H9 (cell line): Measurements from ENCODE around the gene MKX. TPM values are rescaled to one million over a fixed set of nuclear protein-coding genes. Genes with fewer than 3 reads are reported as not detected.

Source experiments
- DNase-seq: peaks from one replicate; pipeline ENCODE4 v3.0.0-alpha.2; 2017
- H2AFZ ChIP-seq: one replicate; pipeline ENCODE4 v1.6.1; 2013; ENCODE audit warnings: mild to moderate bottlenecking, low read length, control low read depth, moderate library complexity
- H2AK5ac ChIP-seq: 2 replicates; pipeline ENCODE4 v1.6.1; 2013; ENCODE audit warnings: low read length, control low read depth, mixed read lengths; ENCODE audit not compliant: insufficient read length
- H2BK120ac ChIP-seq: one replicate; pipeline ENCODE4 v1.6.1; 2013; ENCODE audit warnings: low read depth, mild to moderate bottlenecking, low read length, control low read depth, inconsistent platforms; ENCODE audit not compliant: poor library complexity, severe bottlenecking
- H2BK12ac ChIP-seq: 2 replicates; pipeline ENCODE4 v1.6.1; 2013; ENCODE audit warnings: low read length, control low read depth, mixed read lengths, low read depth; ENCODE audit not compliant: insufficient read length
- H2BK15ac ChIP-seq: 2 replicates; pipeline ENCODE4 v1.6.1; 2013; ENCODE audit warnings: low read depth, low read length, control low read depth
- H2BK20ac ChIP-seq: one replicate; pipeline ENCODE4 v1.6.1; 2013; ENCODE audit warnings: low read depth, mild to moderate bottlenecking, low read length, control low read depth, inconsistent platforms; ENCODE audit not compliant: poor library complexity, severe bottlenecking
- H2BK5ac ChIP-seq: 2 replicates; pipeline ENCODE4 v1.6.1; 2013; ENCODE audit warnings: low read length, control low read depth, mixed read lengths; ENCODE audit not compliant: insufficient read length
- H3K14ac ChIP-seq: 2 replicates; pipeline ENCODE4 v1.6.1; 2013; ENCODE audit warnings: low read length, control low read depth; ENCODE audit not compliant: insufficient read depth
- H3K18ac ChIP-seq: 2 replicates; pipeline ENCODE4 v1.6.1; 2013; ENCODE audit warnings: low read depth, mild to moderate bottlenecking, mixed read lengths, low read length, control low read depth; ENCODE audit not compliant: insufficient read length
- H3K23ac ChIP-seq: 2 replicates; pipeline ENCODE4 v1.6.1; 2013; ENCODE audit warnings: low read length, control low read depth, mixed read lengths, low read depth; ENCODE audit not compliant: insufficient read length
- H3K23me2 ChIP-seq: 2 replicates; pipeline ENCODE4 v1.6.1; 2013; ENCODE audit warnings: low read depth, mild to moderate bottlenecking, mixed read lengths, low read length, control low read depth; ENCODE audit not compliant: insufficient read length, poor library complexity, severe bottlenecking
- H3K27ac ChIP-seq: 2 replicates; pipeline ENCODE4 v1.5.1; 2013; ENCODE audit warnings: low read length, control low read depth, mixed read lengths, low read depth; ENCODE audit not compliant: insufficient read length
- H3K27me3 ChIP-seq: 2 replicates; pipeline ENCODE4 v1.6.1; 2013; ENCODE audit warnings: low read length, control low read depth, inconsistent platforms; ENCODE audit not compliant: insufficient read depth
- H3K4ac ChIP-seq: 2 replicates; pipeline ENCODE4 v1.6.1; 2013; ENCODE audit warnings: low read depth, mild to moderate bottlenecking, control low read depth, inconsistent platforms, low read length, moderate library complexity
- H3K4me1 ChIP-seq: 2 replicates; pipeline ENCODE4 v1.6.1; 2013; ENCODE audit warnings: low read length, control low read depth, inconsistent platforms; ENCODE audit not compliant: insufficient read depth
- H3K4me2 ChIP-seq: 2 replicates; pipeline ENCODE4 v1.6.1; 2013; ENCODE audit warnings: low read length, control low read depth, mixed read lengths; ENCODE audit not compliant: insufficient read length, insufficient read depth
- H3K56ac ChIP-seq: 2 replicates; pipeline ENCODE4 v1.6.1; 2013; ENCODE audit warnings: low read depth, mild to moderate bottlenecking, mixed read lengths, low read length, control low read depth; ENCODE audit not compliant: insufficient read length
- H3K79me1 ChIP-seq: 2 replicates; pipeline ENCODE4 v1.6.1; 2013; ENCODE audit warnings: low read depth, mild to moderate bottlenecking, moderate library complexity, low read length, control low read depth, inconsistent platforms; ENCODE audit not compliant: insufficient read depth, poor library complexity, severe bottlenecking
- H3K79me2 ChIP-seq: 2 replicates; pipeline ENCODE4 v1.6.1; 2013; ENCODE audit warnings: low read length, control low read depth, inconsistent platforms; ENCODE audit not compliant: insufficient read depth
- H3K9ac ChIP-seq: 2 replicates; pipeline ENCODE4 v1.6.1; 2013; ENCODE audit warnings: low read length, control low read depth, mixed read lengths; ENCODE audit not compliant: insufficient read length; ENCODE audit errors: extremely low read depth
- H3K9me3 ChIP-seq: one replicate; pipeline ENCODE4 v1.6.1; 2013; ENCODE audit warnings: low read depth, low read length, inconsistent platforms; ENCODE audit not compliant: control insufficient read depth
- H3T11ph ChIP-seq: one replicate; pipeline ENCODE4 v1.6.1; 2013; ENCODE audit warnings: mild to moderate bottlenecking, low read length, control low read depth, inconsistent platforms
- H4K20me1 ChIP-seq: one replicate; pipeline ENCODE4 v1.6.1; 2013; ENCODE audit not compliant: control insufficient read depth, insufficient read length, insufficient read depth
- H4K5ac ChIP-seq: 2 replicates; pipeline ENCODE4 v1.6.1; 2013; ENCODE audit warnings: low read depth, mild to moderate bottlenecking, mixed read lengths, low read length, control low read depth; ENCODE audit not compliant: insufficient read length
- H4K8ac ChIP-seq: replicated peaks from 2 replicates; pipeline ENCODE4 v1.6.1; 2013; ENCODE audit warnings: low read length, control low read depth, mixed read lengths, low read depth; ENCODE audit not compliant: insufficient read length
- H4K91ac ChIP-seq: 2 replicates; pipeline ENCODE4 v1.6.1; 2013; ENCODE audit warnings: low read depth, mild to moderate bottlenecking, moderate library complexity, mixed read lengths, low read length, control low read depth; ENCODE audit not compliant: insufficient read length
- H3K27ac Mint-ChIP-seq, 3 experiments: 2 replicates in 2 of 3; 3 replicates in 1 of 3; pipeline ENCODE4 v1.8.0; 2020 to 2021; ENCODE audit warnings: mixed read lengths in 3 of 3, mild to moderate bottlenecking in 1 of 3, moderate library complexity in 1 of 3
- H3K27me3 Mint-ChIP-seq: 2 replicates; pipeline ENCODE4 v1.8.0; 2021; ENCODE audit warnings: low read depth, mild to moderate bottlenecking, moderate library complexity, mixed read lengths
- H3K36me3 Mint-ChIP-seq, 3 experiments: 2 replicates in 2 of 3; 3 replicates in 1 of 3; pipeline ENCODE4 v1.8.0; 2020 to 2021; ENCODE audit warnings: low read depth in 3 of 3, mixed read lengths in 3 of 3; ENCODE audit not compliant: insufficient read depth in 1 of 3
- H3K4me1 Mint-ChIP-seq, 2 experiments: 2 replicates each; pipeline ENCODE4 v1.8.0; 2020; ENCODE audit warnings: mixed read lengths in 2 of 2
- H3K4me3 Mint-ChIP-seq, 2 experiments: 2 replicates in 1 of 2; 3 replicates in 1 of 2; pipeline ENCODE4 v1.8.0; 2020 to 2021; ENCODE audit warnings: mild to moderate bottlenecking in 2 of 2, mixed read lengths in 2 of 2, moderate library complexity in 1 of 2
- H3K9me3 Mint-ChIP-seq, 2 experiments: 2 replicates in 1 of 2; 3 replicates in 1 of 2; pipeline ENCODE4 v1.8.0; 2020; ENCODE audit warnings: mild to moderate bottlenecking in 2 of 2, mixed read lengths in 2 of 2, moderate library complexity in 1 of 2
- CTCF ChIP-seq: fragments of 200-600 bp; sonication (generic); conservative IDR thresholded peaks from 3 replicates; pipeline ENCODE4 v1.8.0; 2021; ENCODE audit warnings: antibody characterized with exemption, mild to moderate bottlenecking
- WGBS: extraction: QIAGEN DNeasy Blood & Tissue Kit; methylation state at CpG from one replicate; pipeline ENCODE4 v1.1.7; 2013; ENCODE audit warnings: missing lambda C conversion rate, low lambda C conversion rate, mixed read lengths; ENCODE audit not compliant: insufficient read length; ENCODE audit errors: extremely low coverage; 5-methylcytosine and 5-hydroxymethylcytosine counted together
- total RNA-seq: library from RNA; stranded (reverse); gene quantifications from 2 replicates; pipeline ENCODE4 v1.2.1, GENCODE V29; 2021

MKX gene
- total RNA-seq, 1 experiment from 2014 or later, result 0.46 TPM

- no peak overlapping the region for H4K91ac ChIP-seq
- no peak for DNase-seq
Observed at GRCh38 chr10:27658788-27659187, 86.8 kb downstream of the MKX start.

More at GRCh38 chr10:27658788-27659187, 86.8 kb downstream of the MKX start:
- Mint-ChIP-seq H3K27ac (no peak overlapping the region), H3K4me3 (no peak overlapping the region), H3K4me1 (peaks cover 7 to 15% of the 10 kb centered on the region in 2 experiments), H3K27me3 (no peaks in the 10 kb centered on the region; the same call in 1 of the 2 replicates), H3K9me3 (peaks cover 0 to 4% of the 10 kb centered on the region in 2 experiments; a peak in 4 of 5 replicates), H3K36me3 (peaks cover 0 to 6% (median 0%) of the 10 kb centered on the region in 3 experiments; a peak in 2 of 7 replicates)
- Histone ChIP-seq H3K79me2 (no peaks in the 10 kb centered on the region), H3K18ac (no peak overlapping the region), H2AFZ (no peak overlapping the region), H3K4ac (no peak overlapping the region), H3K14ac (no peak overlapping the region), H3K4me2 (no peak overlapping the region), H3K23me2 (no peaks in the 10 kb centered on the region), H3K56ac (no peak overlapping the region), H2BK20ac (no peak overlapping the region), H2AK5ac (no peak overlapping the region), H4K20me1 (no peaks in the 10 kb centered on the region), H3K4me1 (no peaks in the 10 kb centered on the region), H4K8ac (no peak overlapping the region), H4K5ac (no peak overlapping the region), H3K27me3 (no peaks in the 10 kb centered on the region), H2BK5ac (no peak overlapping the region), H3K79me1 (no peaks in the 10 kb centered on the region), H3T11ph (no peak overlapping the region), H2BK120ac (no peak overlapping the region), H2BK15ac (no peak overlapping the region), H2BK12ac (no peak overlapping the region), H3K23ac (no peak overlapping the region), H3K27ac (no peak overlapping the region), H3K9ac (no peak overlapping the region), H3K9me3 (no peaks in the 10 kb centered on the region)
- no peak for TF ChIP-seq CTCF
- WGBS, result no CpG with 5 or more reads among the region's 7 CpGs
